SK-N-SH (cell line): Measurements from ENCODE around the gene AKR7A2. TPM values are rescaled to one million over a fixed set of nuclear protein-coding genes. Genes with fewer than 3 reads are reported as not detected.

Experiments used
- CTCF ChIA-PET: fragments of 300-600, 350-600 bp; formaldehyde crosslinking; extraction: SDS; loops from one replicate; lab custom pipeline; 2021; lab: Yijun Ruan, JAX
- POLR2A ChIA-PET: fragments of 350-600 bp; sonication (Branson Sonifier 250); formaldehyde crosslinking; extraction: SDS; loops from one replicate; lab custom pipeline; 2020; ENCODE audit warnings: antibody characterized with exemption, inconsistent platforms; lab: Yijun Ruan, JAX
- DNase-seq: peaks from one replicate; pipeline ENCODE4 v3.0.0; 2012
- H2AFZ ChIP-seq: fragments of 200-600 bp; sonication (generic); 2 replicates; pipeline ENCODE4 v1.8.1; 2016; ENCODE audit warnings: antibody characterized with exemption, mild to moderate bottlenecking, low read depth
- H3F3A ChIP-seq: fragments of 200-600 bp; sonication (generic); replicated peaks from 2 replicates; pipeline ENCODE3; 2016; ENCODE audit warnings: antibody characterized with exemption, mild to moderate bottlenecking; ENCODE audit not compliant: insufficient read depth
- H3K27ac ChIP-seq, 2 experiments: fragments of 200-500 bp in 1 of 2; fragments of 200-600 bp in 1 of 2; sonication (Bioruptor generic) in 1 of 2; sonication (generic), shearing (Covaris generic) in 1 of 2; 2 replicates each; pipeline versions ENCODE4 v1.5.1 to v1.6.1; 2014 to 2016; ENCODE audit warnings: low read depth in 2 of 2, inconsistent platforms in 1 of 2, low read length in 1 of 2, mild to moderate bottlenecking in 1 of 2, mixed read lengths in 1 of 2
- H3K27me3 ChIP-seq: fragments of 200-600 bp; sonication (generic), shearing (Covaris generic); 2 replicates; pipeline ENCODE4 v1.6.1; 2016; ENCODE audit warnings: mixed run types; ENCODE audit not compliant: insufficient read depth
- H3K36me3 ChIP-seq, 2 experiments: fragments of 200-500 bp in 1 of 2; fragments of 200-600 bp in 1 of 2; sonication (Bioruptor generic) in 1 of 2; sonication (generic) in 1 of 2; replicated peaks in 1 of 2; 2 replicates each; pipeline versions ENCODE3 to v1.5.1; 2014 to 2016; ENCODE audit warnings: low read length in 1 of 2, mild to moderate bottlenecking in 1 of 2; ENCODE audit not compliant: insufficient read depth in 2 of 2, control insufficient read depth in 1 of 2
- H3K4me1 ChIP-seq, 2 experiments: fragments of 200-500 bp in 1 of 2; fragments of 200-600 bp in 1 of 2; sonication (Bioruptor generic) in 1 of 2; sonication (generic), shearing (Covaris generic) in 1 of 2; 2 replicates each; pipeline versions ENCODE4 v1.5.1 to v1.6.1; 2014 to 2016; ENCODE audit warnings: low read depth in 1 of 2, low read length in 1 of 2, mixed run types in 1 of 2; ENCODE audit not compliant: insufficient read depth in 2 of 2, control insufficient read depth in 1 of 2
- H3K4me2 ChIP-seq: fragments of 200-600 bp; sonication (generic), shearing (Covaris generic); 2 replicates; pipeline ENCODE4 v1.6.1; 2017; ENCODE audit warnings: mixed run types
- H3K4me3 ChIP-seq, 2 experiments: fragments of 200-500 bp in 1 of 2; fragments of 200-600 bp in 1 of 2; sonication (Bioruptor generic) in 1 of 2; sonication (generic), shearing (Covaris generic) in 1 of 2; 2 replicates each; pipeline versions ENCODE4 v1.5.1 to v1.8.1; 2014 to 2016; ENCODE audit warnings: low read depth in 2 of 2, inconsistent platforms in 1 of 2, low read length in 1 of 2, mild to moderate bottlenecking in 1 of 2, mixed read lengths in 1 of 2, moderate library complexity in 1 of 2
- H3K79me2 ChIP-seq: fragments of 200-600 bp; sonication (generic); 2 replicates; pipeline ENCODE4 v1.8.1; 2017; ENCODE audit warnings: mild to moderate bottlenecking; ENCODE audit not compliant: insufficient read depth
- H3K9ac ChIP-seq: fragments of 200-600 bp; sonication (generic); 2 replicates; pipeline ENCODE4 v1.6.1; 2017; ENCODE audit warnings: mixed run types
- H3K9me2 ChIP-seq: fragments of 200-600 bp; sonication (generic); 2 replicates; pipeline ENCODE4 v1.6.1; 2017; ENCODE audit warnings: mixed run types
- H3K9me3 ChIP-seq: fragments of 200-600 bp; sonication (generic); 2 replicates; pipeline ENCODE4 v1.6.1; 2017; ENCODE audit warnings: mixed run types, mild to moderate bottlenecking, moderate library complexity
- H4K20me1 ChIP-seq: fragments of 200-600 bp; sonication (generic); 2 replicates; pipeline ENCODE4 v1.6.1; 2017; ENCODE audit warnings: mild to moderate bottlenecking, mixed run types; ENCODE audit not compliant: insufficient read depth
- ELF1 ChIP-seq: IDR thresholded peaks from 2 replicates; pipeline ENCODE4 v1.4.0; 2012
- EP300 ChIP-seq, 2 experiments: IDR thresholded peaks; 2 replicates each; pipeline versions ENCODE4 v1.4.0 to v1.6.1; 2012; ENCODE audit warnings: borderline replicate concordance in 1 of 2, low read depth in 1 of 2, low read length in 1 of 2
- FOSL2 ChIP-seq: IDR thresholded peaks from 2 replicates; pipeline ENCODE4 v1.4.0; 2012; ENCODE audit warnings: low read depth, mild to moderate bottlenecking, moderate library complexity, borderline replicate concordance
- FOXJ3 ChIP-seq: sonication (generic); formaldehyde crosslinking; IDR thresholded peaks from 2 replicates; pipeline ENCODE4 v1.5.1; 2020; ENCODE audit warnings: mild to moderate bottlenecking, missing genetic modification reagents
- FOXM1 ChIP-seq: IDR thresholded peaks from 2 replicates; pipeline ENCODE4 v1.4.0; 2012; ENCODE audit warnings: low read depth, mild to moderate bottlenecking
- JUND ChIP-seq: IDR thresholded peaks from 2 replicates; pipeline ENCODE4 v1.4.0; 2012
- MAX ChIP-seq: IDR thresholded peaks from 2 replicates; pipeline ENCODE4 v1.4.0; 2012; ENCODE audit warnings: low read depth
- MEF2A ChIP-seq: IDR thresholded peaks from 2 replicates; pipeline ENCODE4 v1.4.0; 2012; ENCODE audit warnings: low read depth, borderline replicate concordance
- MXI1 ChIP-seq: IDR thresholded peaks from 2 replicates; pipeline ENCODE4 v1.6.1; 2012; ENCODE audit warnings: mild to moderate bottlenecking, low read depth, low read length, improper control_type of control experiment
- RFX5 ChIP-seq: IDR thresholded peaks from 2 replicates; pipeline ENCODE4 v1.6.1; 2012; ENCODE audit warnings: mild to moderate bottlenecking, improper control_type of control experiment, low read length
- TEAD4 ChIP-seq: IDR thresholded peaks from 2 replicates; pipeline ENCODE4 v1.4.0; 2012; ENCODE audit warnings: mild to moderate bottlenecking, borderline replicate concordance; ENCODE audit not compliant: insufficient read depth
- WGBS: methylation state at CpG from one replicate; pipeline ENCODE4 v1.1.6; 2017; ENCODE audit warnings: low lambda C conversion rate; 5-methylcytosine and 5-hydroxymethylcytosine counted together
- polyA plus RNA-seq, 3 experiments: library from polyadenylated mRNA; depleted of rRNA; stranded (reverse); fragments of >200 nt; gene quantifications; 2 replicates each; pipeline ENCODE4 v1.2.3, GENCODE V29; 2012
- TF ChIP-seq, protein P1 (sequence below): fragments of 150-350 bp; IDR thresholded peaks from 2 replicates; pipeline ENCODE4 v1.6.1; 2016; ENCODE audit warnings: mild to moderate bottlenecking, low read depth, low read length
- TF ChIP-seq, protein P2 (sequence below): fragments of 200-600 bp; sonication (generic); IDR thresholded peaks from 2 replicates; pipeline ENCODE4 v1.6.1; 2017; ENCODE audit warnings: antibody characterized with exemption, mild to moderate bottlenecking, moderate library complexity

The AKR7A2 gene
- polyA plus RNA-seq, 1 of the 3 experiments (the other 2 are of a cell fraction) = 40.7 TPM

GRCh38 chr1:19360432-19360831 lies 48.5 kb upstream of the AKR7A2 start:
- Histone ChIP-seq H3K79me2 (peaks cover 51% of the 10 kb centered on the region; the same call in 1 of the 2 replicates), H3K9ac (no peak overlapping the region)

DNA sequence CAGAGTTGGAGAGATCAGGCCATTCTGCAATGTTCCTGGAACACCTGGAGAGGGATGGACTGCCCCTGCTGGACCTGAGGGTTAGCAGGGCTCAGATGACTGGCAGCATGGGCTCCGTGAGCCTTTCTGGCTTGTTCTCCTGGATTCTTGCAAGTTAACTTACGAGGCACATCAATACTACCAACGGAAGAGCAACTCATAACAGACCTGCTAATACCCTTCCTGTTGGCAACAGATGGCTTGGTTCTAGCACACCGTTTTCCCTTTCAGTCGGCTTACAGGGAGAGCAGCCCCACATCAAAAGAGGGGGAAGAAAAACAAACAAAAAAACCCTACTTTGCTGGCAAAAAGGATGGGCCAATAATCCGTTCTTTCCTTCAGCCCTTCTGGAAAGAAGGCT lies 48.1 kb upstream of the AKR7A2 start:
- Histone ChIP-seq H3K4me2 (no peak overlapping the region), H3K79me2 (peaks cover 51% of the 10 kb centered on the region; the same call in 1 of the 2 replicates), H3K4me1 (peaks cover 0 to 34% of the 10 kb centered on the region in 2 experiments; a peak in 1 of 4 replicates), H3F3A (no peaks in the 10 kb centered on the region), H3K9me3 (no peaks in the 10 kb centered on the region), H3K36me3 (peaks cover 14 to 22% of the 10 kb centered on the region in 2 experiments), H2AFZ (no peak overlapping the region)
- POLR2A ChIA-PET = no interaction called here
- no peak for TF ChIP-seq MXI1
- TF ChIP-seq FOXM1 = no peak
- TF ChIP-seq FOSL2 = no peak
- TF ChIP-seq, protein P1, sequence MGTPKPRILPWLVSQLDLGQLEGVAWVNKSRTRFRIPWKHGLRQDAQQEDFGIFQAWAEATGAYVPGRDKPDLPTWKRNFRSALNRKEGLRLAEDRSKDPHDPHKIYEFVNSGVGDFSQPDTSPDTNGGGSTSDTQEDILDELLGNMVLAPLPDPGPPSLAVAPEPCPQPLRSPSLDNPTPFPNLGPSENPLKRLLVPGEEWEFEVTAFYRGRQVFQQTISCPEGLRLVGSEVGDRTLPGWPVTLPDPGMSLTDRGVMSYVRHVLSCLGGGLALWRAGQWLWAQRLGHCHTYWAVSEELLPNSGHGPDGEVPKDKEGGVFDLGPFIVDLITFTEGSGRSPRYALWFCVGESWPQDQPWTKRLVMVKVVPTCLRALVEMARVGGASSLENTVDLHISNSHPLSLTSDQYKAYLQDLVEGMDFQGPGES = no peak
- TF ChIP-seq, protein P2, sequence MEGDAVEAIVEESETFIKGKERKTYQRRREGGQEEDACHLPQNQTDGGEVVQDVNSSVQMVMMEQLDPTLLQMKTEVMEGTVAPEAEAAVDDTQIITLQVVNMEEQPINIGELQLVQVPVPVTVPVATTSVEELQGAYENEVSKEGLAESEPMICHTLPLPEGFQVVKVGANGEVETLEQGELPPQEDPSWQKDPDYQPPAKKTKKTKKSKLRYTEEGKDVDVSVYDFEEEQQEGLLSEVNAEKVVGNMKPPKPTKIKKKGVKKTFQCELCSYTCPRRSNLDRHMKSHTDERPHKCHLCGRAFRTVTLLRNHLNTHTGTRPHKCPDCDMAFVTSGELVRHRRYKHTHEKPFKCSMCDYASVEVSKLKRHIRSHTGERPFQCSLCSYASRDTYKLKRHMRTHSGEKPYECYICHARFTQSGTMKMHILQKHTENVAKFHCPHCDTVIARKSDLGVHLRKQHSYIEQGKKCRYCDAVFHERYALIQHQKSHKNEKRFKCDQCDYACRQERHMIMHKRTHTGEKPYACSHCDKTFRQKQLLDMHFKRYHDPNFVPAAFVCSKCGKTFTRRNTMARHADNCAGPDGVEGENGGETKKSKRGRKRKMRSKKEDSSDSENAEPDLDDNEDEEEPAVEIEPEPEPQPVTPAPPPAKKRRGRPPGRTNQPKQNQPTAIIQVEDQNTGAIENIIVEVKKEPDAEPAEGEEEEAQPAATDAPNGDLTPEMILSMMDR = no peak
- TF ChIP-seq MEF2A = no peak
- TF ChIP-seq TEAD4 = no peak
- no peak for TF ChIP-seq RFX5
- no peak for TF ChIP-seq EP300 (IDR thresholded peaks at IDR 0.05; ENCODE audit: borderline replicate concordance in 1 of 2, low read depth in 1 of 2, low read length in 1 of 2)
- TF ChIP-seq, all 33 proteins: peak for 0
- Histone ChIP-seq H3K9me2 (no peaks in the 10 kb centered on the region), H3K4me3 (no peak overlapping the region), H3K27ac (peak overlapping the region in 1 of 2 experiments; percentile 30; a peak in 1 of 4 replicates), H3K27me3 (no peaks in the 10 kb centered on the region), H3K9ac (no peak overlapping the region), H4K20me1 (peaks cover 68% of the 10 kb centered on the region)
- no peak for DNase-seq
- CTCF ChIA-PET = interaction anchor here (0.8 to 1.2 kb wide), 2 partner anchors 18 to 289 kb away, joined by 3 to 4 read pairs; no protein-coding TSS in a partner anchor
- whole genome bisulfite sequencing = 94% methylated on average over 6 of the region's 6 CpGs

More at GRCh38 chr1:19360432-19360831, 48.5 kb upstream of the AKR7A2 start:
- no peak for DNase-seq
- H3K36me3 ChIP-seq = peaks cover 13 to 23% of the 10 kb centered on the region in 2 experiments
- peak overlapping the region in 1 of 2 experiments; percentile 30; a peak in 1 of 4 replicates for H3K27ac ChIP-seq
- H3K9me3 ChIP-seq = no peaks in the 10 kb centered on the region
- 88% methylated on average over 8 of the region's 11 CpGs for WGBS
- peaks cover 0 to 32% of the 10 kb centered on the region in 2 experiments; a peak in 1 of 4 replicates for H3K4me1 ChIP-seq
- TF ChIP-seq, protein P2 = no peak
- no peak for TF ChIP-seq MAX
- no peak for TF ChIP-seq JUND
- TF ChIP-seq MXI1 = no peak
- no peak for TF ChIP-seq ELF1
- TF ChIP-seq FOXJ3 = no peak
- H3K4me2 ChIP-seq = no peak overlapping the region
- CTCF ChIA-PET = no interaction called here
- POLR2A ChIA-PET = no interaction called here
- no peaks in the 10 kb centered on the region for H3K27me3 ChIP-seq
- H2AFZ ChIP-seq = no peak overlapping the region
- no peaks in the 10 kb centered on the region for H3K9me2 ChIP-seq
- peaks cover 71% of the 10 kb centered on the region for H4K20me1 ChIP-seq
- H3K4me3 ChIP-seq = no peak overlapping the region
- H3F3A ChIP-seq = no peaks in the 10 kb centered on the region
